ENCODE measurements around the gene NCAM1. TPM values are rescaled to one million over a fixed set of nuclear protein-coding genes. Genes with fewer than 3 reads are reported as not detected.
A peak's percentile ranks its signal among the peaks of the same experiment; 100 is the strongest.

NCAM1 gene
- polyA plus RNA-seq, 2 of the 4 experiments (the other 2 are of a cell fraction) = 0.01 to 0.12 TPM

- Histone ChIP-seq H3K9me3 (no peaks in the 10 kb centered on the region), H3K4me3 (no peak overlapping the region), H3K4me2 (peak overlapping the region; percentile 69), H3K27ac (no peak overlapping the region), H3K4me1 (peaks cover 10% of the 10 kb centered on the region; the same call in 2 of the 3 replicates)
- 73% methylated on average over 6 of the region's 6 CpGs for WGBS (ENCODE audit: missing lambda C conversion rate)
- DNase-seq (ENCODE audit: low read depth in 1 of 2, low spot score in 1 of 2) (no peak), FAIRE-seq (no peak), ATAC-seq (no peak)
- TF ChIP-seq ZFP36 (IDR thresholded peaks at IDR 0.05; ENCODE audit: borderline replicate concordance, partially characterized antibody) (no peak), CEBPB (IDR thresholded peaks at IDR 0.05) (no peak), ZC3H11A (IDR thresholded peaks at IDR 0.05) (no peak), RARB (CRISPR knock-in tag; IDR thresholded peaks at IDR 0.05) (no peak), RAD21 (conservative IDR thresholded peaks at IDR 0.05 in 1 of 2, IDR thresholded peaks at IDR 0.05 in 1 of 2) (no peak), GATA3 (IDR thresholded peaks at IDR 0.05; ENCODE audit: borderline replicate concordance) (no peak), CBX8 (IDR thresholded peaks at IDR 0.05) (no peak), ZSCAN20 (CRISPR knock-in tag; IDR thresholded peaks at IDR 0.05) (no peak), ESRRA (IDR thresholded peaks at IDR 0.05; ENCODE audit: borderline replicate concordance, low read length) (no peak), POLR2A (IDR thresholded peaks at IDR 0.05; ENCODE audit: low read length) (no peak), FOSL2 (IDR thresholded peaks at IDR 0.05) (no peak), FOSL2 (CRISPR knock-in tag; IDR thresholded peaks at IDR 0.05) (no peak), MAZ (IDR thresholded peaks at IDR 0.05; ENCODE audit: borderline replicate concordance, low read depth, low read length) (no peak), EHF (CRISPR knock-in tag; IDR thresholded peaks at IDR 0.05) (no peak)
- ChIA-PET POLR2A (no interaction called here), CTCF (interaction anchor here (1.7 kb wide), 1 partner anchor 415 kb away, joined by 5 read pairs; no protein-coding TSS in a partner anchor)
Observed at GRCh38 chr11:113315811-113316210, 354.6 kb downstream of the NCAM1 start.

GRCh38 chr11:113316256-113316655 is 355.0 kb downstream of the NCAM1 start:
- no peaks in the 10 kb centered on the region for H3K9me3 ChIP-seq
- no peak overlapping the region for H3K27ac ChIP-seq
- DNase-seq (ENCODE audit: low read depth in 1 of 2, low spot score in 1 of 2) (no peak), FAIRE-seq (no peak), ATAC-seq (no peak)
- ChIA-PET POLR2A (no interaction called here), CTCF (interaction anchor here (1.7 kb wide), 1 partner anchor 414 kb away, joined by 5 read pairs; no protein-coding TSS in a partner anchor)
- H3K4me3 ChIP-seq = no peak overlapping the region
- WGBS (ENCODE audit: missing lambda C conversion rate) = 91% methylated on average over 1 of the region's 1 CpG
- H3K4me2 ChIP-seq = no peak overlapping the region
- peaks cover 10% of the 10 kb centered on the region; the same call in 2 of the 3 replicates for H3K4me1 ChIP-seq
- TF ChIP-seq CBX8 (IDR thresholded peaks at IDR 0.05) (no peak), USF2 (IDR thresholded peaks at IDR 0.05) (no peak), E2F6 (IDR thresholded peaks at IDR 0.05; ENCODE audit: borderline replicate concordance, low read depth) (no peak), MAZ (IDR thresholded peaks at IDR 0.05; ENCODE audit: borderline replicate concordance, low read depth, low read length) (no peak), CBX2 (IDR thresholded peaks at IDR 0.05; ENCODE audit: borderline replicate concordance, low read depth) (no peak), EP300 (IDR thresholded peaks at IDR 0.05) (no peak), KDM5A (IDR thresholded peaks at IDR 0.05) (no peak), EHF (CRISPR knock-in tag; IDR thresholded peaks at IDR 0.05) (no peak), EHMT2 (IDR thresholded peaks at IDR 0.05; ENCODE audit: low read depth) (no peak)

- DNase-seq (ENCODE audit: low read depth in 1 of 2, low spot score in 1 of 2) (no peak), FAIRE-seq (no peak), ATAC-seq (no peak)
- CTCF ChIA-PET = no interaction called here
- Histone ChIP-seq H3K4me3 (no peak overlapping the region), H3K4me1 (peaks cover 10% of the 10 kb centered on the region; the same call in 2 of the 3 replicates), H3K4me2 (no peak overlapping the region), H3K9me3 (no peaks in the 10 kb centered on the region), H3K27ac (no peak overlapping the region)
- POLR2A ChIA-PET = no interaction called here
- TF ChIP-seq EP300 (IDR thresholded peaks at IDR 0.05) = no peak
- TF ChIP-seq ELK1 (IDR thresholded peaks at IDR 0.05; ENCODE audit: low read depth, low read length) = no peak
- no peak for TF ChIP-seq CBX8 (IDR thresholded peaks at IDR 0.05)
- no peak for TF ChIP-seq RCOR1 (IDR thresholded peaks at IDR 0.05; ENCODE audit: low read depth, low read length)
- TF ChIP-seq NR3C1 (IDR thresholded peaks at IDR 0.05) = no peak
- no peak for TF ChIP-seq ESRRA (IDR thresholded peaks at IDR 0.05; ENCODE audit: borderline replicate concordance, low read length)
- TF ChIP-seq FOXS1 (CRISPR knock-in tag; IDR thresholded peaks at IDR 0.05) = no peak
- TF ChIP-seq BCL3 (IDR thresholded peaks at IDR 0.05) = no peak
- TF ChIP-seq HEYL (CRISPR knock-in tag; IDR thresholded peaks at IDR 0.05) = no peak
- no peak for TF ChIP-seq HOXB5 (CRISPR knock-in tag; IDR thresholded peaks at IDR 0.05)
- no peak for TF ChIP-seq MAFK (IDR thresholded peaks at IDR 0.05; ENCODE audit: partially characterized antibody)
- WGBS (ENCODE audit: missing lambda C conversion rate) = 95% methylated on average over 2 of the region's 2 CpGs
Observed at GRCh38 chr11:113317339-113317738, 356.1 kb downstream of the NCAM1 start.

All from A549 (cell line).